ENCODE results near the gene POLG2. TPM values are rescaled to one million over a fixed set of nuclear protein-coding genes. Genes with fewer than 3 reads are reported as not detected.

The POLG2 gene
- total RNA-seq, 1 experiment from 2014 or later, result 28.9 TPM

GRCh38 chr17:64532409-64532808, 35.6 kb upstream of the POLG2 start:
- no peak overlapping the region for H3K4me3 Mint-ChIP-seq (ENCODE audit: unreplicated experiment)
- POLR2A ChIA-PET, result no interaction called here
- intact Hi-C loops (cut with micrococcal nuclease; ENCODE audit: unreplicated experiment), result no loop called here

GRCh38 chr17:64531955-64532371, 35.1 kb upstream of the POLG2 start:
- H3K36me3 ChIP-seq (ENCODE audit: control insufficient read depth, insufficient read depth, low read length), result peaks cover 2% of the 10 kb centered on the region
- POLR2A ChIA-PET, result no interaction called here
- H3K4me1 ChIP-seq, result no peaks in the 10 kb centered on the region
- no peak for DNase-seq
- H3K4me3 ChIP-seq (ENCODE audit: low read depth, low read length), result no peak overlapping the region
- H3K27ac Mint-ChIP-seq (ENCODE audit: unreplicated experiment), result no peak overlapping the region
- no peaks in the 10 kb centered on the region for H3K4me1 Mint-ChIP-seq (ENCODE audit: low read depth, unreplicated experiment)
- H3K9me3 Mint-ChIP-seq (ENCODE audit: unreplicated experiment), result no peaks in the 10 kb centered on the region
- H3K36me3 Mint-ChIP-seq (ENCODE audit: insufficient read depth, unreplicated experiment), result peaks cover 94% of the 10 kb centered on the region
- no peak overlapping the region for H3K4me3 Mint-ChIP-seq (ENCODE audit: unreplicated experiment)
- CTCF ChIA-PET, result no interaction called here
- H3K27me3 ChIP-seq (replicated peaks; ENCODE audit: control insufficient read depth, insufficient read depth, low read length), result no peaks in the 10 kb centered on the region
- H3K27me3 Mint-ChIP-seq (ENCODE audit: insufficient read depth, unreplicated experiment), result no peaks in the 10 kb centered on the region
- TF ChIP-seq, protein P1, sequence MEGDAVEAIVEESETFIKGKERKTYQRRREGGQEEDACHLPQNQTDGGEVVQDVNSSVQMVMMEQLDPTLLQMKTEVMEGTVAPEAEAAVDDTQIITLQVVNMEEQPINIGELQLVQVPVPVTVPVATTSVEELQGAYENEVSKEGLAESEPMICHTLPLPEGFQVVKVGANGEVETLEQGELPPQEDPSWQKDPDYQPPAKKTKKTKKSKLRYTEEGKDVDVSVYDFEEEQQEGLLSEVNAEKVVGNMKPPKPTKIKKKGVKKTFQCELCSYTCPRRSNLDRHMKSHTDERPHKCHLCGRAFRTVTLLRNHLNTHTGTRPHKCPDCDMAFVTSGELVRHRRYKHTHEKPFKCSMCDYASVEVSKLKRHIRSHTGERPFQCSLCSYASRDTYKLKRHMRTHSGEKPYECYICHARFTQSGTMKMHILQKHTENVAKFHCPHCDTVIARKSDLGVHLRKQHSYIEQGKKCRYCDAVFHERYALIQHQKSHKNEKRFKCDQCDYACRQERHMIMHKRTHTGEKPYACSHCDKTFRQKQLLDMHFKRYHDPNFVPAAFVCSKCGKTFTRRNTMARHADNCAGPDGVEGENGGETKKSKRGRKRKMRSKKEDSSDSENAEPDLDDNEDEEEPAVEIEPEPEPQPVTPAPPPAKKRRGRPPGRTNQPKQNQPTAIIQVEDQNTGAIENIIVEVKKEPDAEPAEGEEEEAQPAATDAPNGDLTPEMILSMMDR (IDR thresholded peaks at IDR 0.05; ENCODE audit: insufficient read depth in 1 of 2, low read depth in 1 of 2, low read length in 1 of 2, severe bottlenecking in 1 of 2, unreplicated experiment in 1 of 2), result no peak
- intact Hi-C loops (cut with micrococcal nuclease; ENCODE audit: unreplicated experiment), result no loop called here
- no peaks in the 10 kb centered on the region for H3K9me3 ChIP-seq
- no TSS peak for BruUV-seq (replicated peaks)

More at GRCh38 chr17:64532409-64532808, 35.6 kb upstream of the POLG2 start:
- no TSS peak for BruUV-seq (replicated peaks)
- Histone ChIP-seq H3K9me3 (no peaks in the 10 kb centered on the region), H3K4me3 (ENCODE audit: low read depth, low read length) (no peak overlapping the region), H3K4me1 (no peaks in the 10 kb centered on the region), H3K36me3 (ENCODE audit: control insufficient read depth, insufficient read depth, low read length) (peaks cover 2% of the 10 kb centered on the region), H3K27me3 (replicated peaks; ENCODE audit: control insufficient read depth, insufficient read depth, low read length) (no peaks in the 10 kb centered on the region)
- DNase-seq, result no peak
- no peaks in the 10 kb centered on the region for H3K9me3 Mint-ChIP-seq (ENCODE audit: unreplicated experiment)
- no peak overlapping the region for H3K27ac Mint-ChIP-seq (ENCODE audit: unreplicated experiment)
- TF ChIP-seq, protein P1 (IDR thresholded peaks at IDR 0.05; ENCODE audit: insufficient read depth in 1 of 2, low read depth in 1 of 2, low read length in 1 of 2, severe bottlenecking in 1 of 2, unreplicated experiment in 1 of 2), result no peak
- H3K36me3 Mint-ChIP-seq (ENCODE audit: insufficient read depth, unreplicated experiment), result peaks cover 94% of the 10 kb centered on the region
- no peaks in the 10 kb centered on the region for H3K27me3 Mint-ChIP-seq (ENCODE audit: insufficient read depth, unreplicated experiment)
- no peaks in the 10 kb centered on the region for H3K4me1 Mint-ChIP-seq (ENCODE audit: low read depth, unreplicated experiment)
- CTCF ChIA-PET, result interaction anchor here (0.5 kb wide), 1 partner anchor 92 kb away, joined by 8 read pairs; no protein-coding TSS in a partner anchor

DNA sequence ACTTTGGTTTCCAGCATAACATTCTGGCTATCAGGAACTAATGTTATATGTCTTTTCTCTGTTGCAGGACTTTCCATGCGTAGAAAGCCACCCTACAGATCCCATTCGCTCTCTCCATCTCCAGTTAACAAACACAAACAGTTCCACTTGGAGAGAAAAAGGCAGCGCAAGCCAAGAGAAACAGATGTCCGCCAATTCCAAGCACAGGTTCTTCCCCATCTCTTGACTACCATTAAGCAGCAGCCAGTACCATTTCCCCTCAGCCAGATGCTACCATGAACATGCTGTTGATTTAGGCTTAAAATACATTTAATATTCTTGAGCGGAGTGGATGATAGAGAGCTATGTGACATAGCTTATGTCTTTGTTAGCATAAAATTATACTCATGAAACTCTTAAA, 32.4 kb upstream of the POLG2 start:
- no TSS peak for BruUV-seq (replicated peaks)
- no peak overlapping the region for H3K27ac Mint-ChIP-seq (ENCODE audit: unreplicated experiment)
- H3K4me3 Mint-ChIP-seq (ENCODE audit: unreplicated experiment), result no peak overlapping the region
- Histone ChIP-seq H3K36me3 (ENCODE audit: control insufficient read depth, insufficient read depth, low read length) (peaks cover 1% of the 10 kb centered on the region; the same call in 1 of the 2 replicates), H3K4me3 (ENCODE audit: low read depth, low read length) (no peak overlapping the region), H3K4me1 (no peaks in the 10 kb centered on the region), H3K9me3 (no peaks in the 10 kb centered on the region), H3K27me3 (replicated peaks; ENCODE audit: control insufficient read depth, insufficient read depth, low read length) (no peaks in the 10 kb centered on the region)
- no peak for DNase-seq
- H3K36me3 Mint-ChIP-seq (ENCODE audit: insufficient read depth, unreplicated experiment), result peaks cover 87% of the 10 kb centered on the region
- ChIA-PET POLR2A (no interaction called here), CTCF (interaction anchor here (0.6 kb wide), 2 partner anchors 17 to 34 kb away, joined by 3 to 13 read pairs; no protein-coding TSS in a partner anchor)
- no peaks in the 10 kb centered on the region for H3K9me3 Mint-ChIP-seq (ENCODE audit: unreplicated experiment)
- intact Hi-C loops (cut with micrococcal nuclease; ENCODE audit: unreplicated experiment), result no loop called here
- TF ChIP-seq, protein P1 (IDR thresholded peaks at IDR 0.05; ENCODE audit: insufficient read depth in 1 of 2, low read depth in 1 of 2, low read length in 1 of 2, severe bottlenecking in 1 of 2, unreplicated experiment in 1 of 2), result no peak
- H3K4me1 Mint-ChIP-seq (ENCODE audit: low read depth, unreplicated experiment), result no peaks in the 10 kb centered on the region
- no peaks in the 10 kb centered on the region for H3K27me3 Mint-ChIP-seq (ENCODE audit: insufficient read depth, unreplicated experiment)
